Osteoblast (primary cell): ENCODE measurements around the gene MAP4K2. TPM values are rescaled to one million over a fixed set of nuclear protein-coding genes. Genes with fewer than 3 reads are reported as not detected.

Source experiments
- DNase-seq: peaks from one replicate; pipeline ENCODE4 v3.0.0; 2011; ENCODE audit warnings: low spot score, mixed read lengths; ENCODE audit not compliant: insufficient read length; ENCODE audit errors: missing footprints
- H2AFZ ChIP-seq: 2 replicates; pipeline ENCODE4 v1.6.0; 2011; ENCODE audit warnings: mild to moderate bottlenecking, low read length
- H3K27ac ChIP-seq: 2 replicates; pipeline ENCODE4 v1.5.1; 2011; ENCODE audit warnings: mild to moderate bottlenecking, low read depth, low read length, moderate library complexity
- H3K27me3 ChIP-seq: 2 replicates; pipeline ENCODE4 v1.6.0; 2012; ENCODE audit warnings: mild to moderate bottlenecking, control low read depth, inconsistent platforms, low read length, moderate library complexity; ENCODE audit not compliant: insufficient read depth
- H3K36me3 ChIP-seq: 2 replicates; pipeline ENCODE4 v1.5.1; 2011; ENCODE audit warnings: mild to moderate bottlenecking, low read length, control low read depth, moderate library complexity; ENCODE audit not compliant: insufficient read depth
- H3K4me1 ChIP-seq: 2 replicates; pipeline ENCODE4 v1.5.1; 2011; ENCODE audit warnings: mild to moderate bottlenecking, low read length, control low read depth, moderate library complexity; ENCODE audit not compliant: insufficient read depth
- H3K4me2 ChIP-seq: 2 replicates; pipeline ENCODE4 v1.6.0; 2011; ENCODE audit warnings: mild to moderate bottlenecking, low read length; ENCODE audit not compliant: insufficient read depth
- H3K4me3 ChIP-seq: fragments of 200-600 bp; sonication (generic); 3 replicates; pipeline ENCODE4 v1.5.1; 2012; ENCODE audit warnings: mild to moderate bottlenecking, low read length, inconsistent platforms; ENCODE audit not compliant: insufficient read depth
- H3K79me2 ChIP-seq: 2 replicates; pipeline ENCODE4 v1.6.0; 2012; ENCODE audit warnings: mild to moderate bottlenecking, low read length, control low read depth, inconsistent platforms; ENCODE audit not compliant: insufficient read depth
- H3K9me3 ChIP-seq: 2 replicates; pipeline ENCODE4 v1.5.1; 2011; ENCODE audit warnings: low read depth, low read length, control low read depth
- H4K20me1 ChIP-seq: 2 replicates; pipeline ENCODE4 v1.6.0; 2012; ENCODE audit warnings: mild to moderate bottlenecking, low read length, control low read depth; ENCODE audit not compliant: insufficient read depth
- CTCF ChIP-seq: IDR thresholded peaks from 2 replicates; pipeline ENCODE4 v1.5.1; 2011; ENCODE audit warnings: mild to moderate bottlenecking, low read depth, low read length, moderate library complexity; ENCODE audit errors: extremely low read depth
- total RNA-seq: library from RNA; depleted of rRNA; stranded (reverse); fragments of >200 nt; gene quantifications from 2 replicates; pipeline ENCODE4 v1.2.3, GENCODE V29; 2012

Gene MAP4K2
- total RNA-seq, 1 donor = 9.8 TPM

- Histone ChIP-seq H3K36me3 (no peaks in the 10 kb centered on the region), H4K20me1 (no peaks in the 10 kb centered on the region), H3K27ac (no peak overlapping the region), H3K79me2 (no peaks in the 10 kb centered on the region), H3K4me3 (no peak overlapping the region), H3K9me3 (no peaks in the 10 kb centered on the region), H3K4me2 (no peak overlapping the region), H3K4me1 (no peaks in the 10 kb centered on the region), H3K27me3 (no peaks in the 10 kb centered on the region), H2AFZ (no peak overlapping the region)
- no peak for TF ChIP-seq CTCF
- peak; percentile 58 for DNase-seq
These were observed 33.5 kb upstream of the MAP4K2 start for GRCh38 chr11:64836448-64837072.

- no peak for TF ChIP-seq CTCF
- H3K79me2 ChIP-seq = no peaks in the 10 kb centered on the region
- H3K4me2 ChIP-seq = no peak overlapping the region
- H3K36me3 ChIP-seq = no peaks in the 10 kb centered on the region
- H4K20me1 ChIP-seq = no peaks in the 10 kb centered on the region
- H3K4me1 ChIP-seq = no peaks in the 10 kb centered on the region
- no peak overlapping the region for H3K4me3 ChIP-seq
- peak; percentile 75 for DNase-seq
- no peak overlapping the region for H2AFZ ChIP-seq
- no peaks in the 10 kb centered on the region for H3K27me3 ChIP-seq
- no peaks in the 10 kb centered on the region for H3K9me3 ChIP-seq
- no peak overlapping the region for H3K27ac ChIP-seq
These were observed 32.8 kb upstream of the MAP4K2 start for GRCh38 chr11:64835616-64836447.

GRCh38 chr11:64834723-64835615 lies 32.0 kb upstream of the MAP4K2 start:
- Histone ChIP-seq H3K79me2 (no peaks in the 10 kb centered on the region), H3K36me3 (no peaks in the 10 kb centered on the region), H3K4me2 (no peak overlapping the region), H3K4me1 (no peaks in the 10 kb centered on the region), H4K20me1 (no peaks in the 10 kb centered on the region), H3K9me3 (no peaks in the 10 kb centered on the region), H3K27me3 (no peaks in the 10 kb centered on the region), H3K27ac (no peak overlapping the region), H3K4me3 (no peak overlapping the region), H2AFZ (no peak overlapping the region)
- no peak for TF ChIP-seq CTCF
- peak; percentile 96 for DNase-seq
